ENCODE measurements around the gene SMG1.

The SMG1 gene

DNA sequence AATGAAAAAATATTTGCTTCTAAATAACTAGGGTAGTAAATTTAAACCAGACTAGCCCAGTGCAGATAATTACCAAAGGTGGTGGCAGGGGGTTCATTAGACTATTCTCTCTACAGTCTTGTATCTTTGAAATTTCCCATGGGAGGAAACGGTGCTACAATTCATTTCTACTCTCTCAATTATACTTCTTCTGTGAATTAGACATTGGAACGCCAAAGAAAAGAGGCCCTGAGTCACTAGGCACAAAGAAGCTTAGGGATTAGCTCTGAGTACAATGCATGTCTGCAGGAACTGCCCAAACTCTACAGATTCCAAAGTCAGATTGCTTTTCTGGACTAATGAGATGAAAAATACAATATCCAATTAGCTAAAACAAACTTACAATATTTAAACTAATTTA, 94.2 kb downstream of the SMG1 start:
- no peaks in the 10 kb centered on the region for H3K27me3 ChIP-seq (ENCODE audit: insufficient read depth, low read length, poor library complexity)

DNA sequence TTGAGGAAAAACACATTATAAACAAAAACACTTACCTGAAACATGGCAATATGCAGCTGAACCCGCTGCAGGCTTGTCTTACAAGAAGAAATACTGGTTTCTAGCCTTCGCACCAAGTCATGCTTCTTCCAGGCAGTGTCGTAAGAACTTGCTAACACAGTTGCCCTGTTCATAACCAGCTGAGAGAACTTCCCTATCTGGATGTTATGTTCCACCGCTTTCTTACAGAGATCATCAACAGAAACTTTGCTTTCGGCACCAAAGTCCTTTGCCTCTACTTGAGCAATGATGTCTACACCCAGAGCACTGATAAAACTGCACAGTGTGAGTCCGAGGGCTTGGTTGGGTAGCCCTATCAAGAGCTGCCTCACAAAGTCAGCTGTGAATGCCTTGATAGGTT, 97.0 kb downstream of the SMG1 start:
- Histone ChIP-seq H3K27me3 (ENCODE audit: insufficient read depth, low read length, poor library complexity) (no peaks in the 10 kb centered on the region), H3K36me3 (ENCODE audit: insufficient read depth, low read length) (peaks cover 65% of the 10 kb centered on the region), H4K20me1 (ENCODE audit: insufficient read depth, low read length) (no peaks in the 10 kb centered on the region), H3K4me2 (ENCODE audit: insufficient read depth, low read length) (no peak overlapping the region), H3K27ac (ENCODE audit: low read length) (no peak overlapping the region), H3K9me3 (ENCODE audit: insufficient read depth, low read length, severe bottlenecking) (no peaks in the 10 kb centered on the region), H3K79me2 (ENCODE audit: insufficient read depth, low read length) (no peaks in the 10 kb centered on the region), H2AFZ (ENCODE audit: low read depth, low read length) (no peak overlapping the region), H3K4me3 (ENCODE audit: low read depth in 1 of 2, low read length in 2 of 2) (no peak overlapping the region), H3K4me1 (ENCODE audit: insufficient read depth, low read length) (no peaks in the 10 kb centered on the region), H3K9ac (ENCODE audit: low read depth, low read length) (no peak overlapping the region)
- DNase-seq: no peak
- ATAC-seq (ENCODE audit: insufficient read depth, low read depth): no peak
- TF ChIP-seq EZH2 (IDR thresholded peaks at IDR 0.05; ENCODE audit: borderline replicate concordance, low read depth, low read length, severe bottlenecking): no peak

More for the DNA sequence above, 94.2 kb downstream of the SMG1 start:
- Histone ChIP-seq H3K79me2 (ENCODE audit: insufficient read depth, low read length) (no peaks in the 10 kb centered on the region), H4K20me1 (ENCODE audit: insufficient read depth, low read length) (no peaks in the 10 kb centered on the region), H3K4me2 (ENCODE audit: insufficient read depth, low read length) (no peak overlapping the region), H3K9me3 (ENCODE audit: insufficient read depth, low read length, severe bottlenecking) (no peaks in the 10 kb centered on the region), H3K27ac (ENCODE audit: low read length) (no peak overlapping the region), H2AFZ (ENCODE audit: low read depth, low read length) (no peak overlapping the region), H3K36me3 (ENCODE audit: insufficient read depth, low read length) (peaks cover 91% of the 10 kb centered on the region), H3K4me1 (ENCODE audit: insufficient read depth, low read length) (no peaks in the 10 kb centered on the region), H3K9ac (ENCODE audit: low read depth, low read length) (no peak overlapping the region), H3K4me3 (ENCODE audit: low read depth in 1 of 2, low read length in 2 of 2) (no peak overlapping the region)
- TF ChIP-seq, protein P1, sequence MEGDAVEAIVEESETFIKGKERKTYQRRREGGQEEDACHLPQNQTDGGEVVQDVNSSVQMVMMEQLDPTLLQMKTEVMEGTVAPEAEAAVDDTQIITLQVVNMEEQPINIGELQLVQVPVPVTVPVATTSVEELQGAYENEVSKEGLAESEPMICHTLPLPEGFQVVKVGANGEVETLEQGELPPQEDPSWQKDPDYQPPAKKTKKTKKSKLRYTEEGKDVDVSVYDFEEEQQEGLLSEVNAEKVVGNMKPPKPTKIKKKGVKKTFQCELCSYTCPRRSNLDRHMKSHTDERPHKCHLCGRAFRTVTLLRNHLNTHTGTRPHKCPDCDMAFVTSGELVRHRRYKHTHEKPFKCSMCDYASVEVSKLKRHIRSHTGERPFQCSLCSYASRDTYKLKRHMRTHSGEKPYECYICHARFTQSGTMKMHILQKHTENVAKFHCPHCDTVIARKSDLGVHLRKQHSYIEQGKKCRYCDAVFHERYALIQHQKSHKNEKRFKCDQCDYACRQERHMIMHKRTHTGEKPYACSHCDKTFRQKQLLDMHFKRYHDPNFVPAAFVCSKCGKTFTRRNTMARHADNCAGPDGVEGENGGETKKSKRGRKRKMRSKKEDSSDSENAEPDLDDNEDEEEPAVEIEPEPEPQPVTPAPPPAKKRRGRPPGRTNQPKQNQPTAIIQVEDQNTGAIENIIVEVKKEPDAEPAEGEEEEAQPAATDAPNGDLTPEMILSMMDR (IDR thresholded peaks at IDR 0.05; ENCODE audit: borderline replicate concordance, extremely low read depth, low read length, poor library complexity, severe bottlenecking): no peak
- no peak for TF ChIP-seq EZH2 (IDR thresholded peaks at IDR 0.05; ENCODE audit: borderline replicate concordance, low read depth, low read length, severe bottlenecking)
- ATAC-seq (ENCODE audit: insufficient read depth, low read depth) (no peak), DNase-seq (no peak)

DNA sequence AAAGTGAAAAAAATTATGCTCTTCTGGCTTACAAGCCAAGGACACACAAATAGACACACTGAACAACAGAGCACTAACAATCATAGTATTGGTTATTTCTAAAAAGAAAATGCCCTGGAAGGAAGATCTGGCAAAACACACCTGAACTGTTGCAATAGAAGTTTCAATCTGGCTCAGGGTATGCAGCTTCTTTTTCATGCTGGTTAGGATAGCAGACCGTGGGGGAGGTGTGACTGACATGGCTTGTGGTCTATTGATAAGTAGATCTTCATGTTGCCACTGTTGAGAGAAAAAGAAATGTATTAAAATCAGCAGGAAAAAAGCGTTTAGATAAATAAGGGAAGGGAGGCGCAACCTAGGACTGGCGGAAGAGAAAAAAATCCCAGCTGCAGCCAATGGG, 98.3 kb downstream of the SMG1 start:
- no peak overlapping the region for H3K4me3 ChIP-seq (ENCODE audit: low read depth in 1 of 2, low read length in 2 of 2)
- no peak for DNase-seq
- no peak overlapping the region for H3K9ac ChIP-seq (ENCODE audit: low read depth, low read length)
- no peaks in the 10 kb centered on the region for H3K9me3 ChIP-seq (ENCODE audit: insufficient read depth, low read length, severe bottlenecking)
- no peaks in the 10 kb centered on the region for H3K4me1 ChIP-seq (ENCODE audit: insufficient read depth, low read length)
- no peak for ATAC-seq (ENCODE audit: insufficient read depth, low read depth)
- H3K79me2 ChIP-seq (ENCODE audit: insufficient read depth, low read length): no peaks in the 10 kb centered on the region
- H4K20me1 ChIP-seq (ENCODE audit: insufficient read depth, low read length): no peaks in the 10 kb centered on the region
- H3K36me3 ChIP-seq (ENCODE audit: insufficient read depth, low read length): peaks cover 53% of the 10 kb centered on the region
- no peak overlapping the region for H3K27ac ChIP-seq (ENCODE audit: low read length)
- H3K27me3 ChIP-seq (ENCODE audit: insufficient read depth, low read length, poor library complexity): no peaks in the 10 kb centered on the region
- H3K4me2 ChIP-seq (ENCODE audit: insufficient read depth, low read length): no peak overlapping the region
- TF ChIP-seq, protein P1 (IDR thresholded peaks at IDR 0.05; ENCODE audit: borderline replicate concordance, extremely low read depth, low read length, poor library complexity, severe bottlenecking): no peak
- no peak for TF ChIP-seq EZH2 (IDR thresholded peaks at IDR 0.05; ENCODE audit: borderline replicate concordance, low read depth, low read length, severe bottlenecking)
- H2AFZ ChIP-seq (ENCODE audit: low read depth, low read length): no peak overlapping the region

DNA sequence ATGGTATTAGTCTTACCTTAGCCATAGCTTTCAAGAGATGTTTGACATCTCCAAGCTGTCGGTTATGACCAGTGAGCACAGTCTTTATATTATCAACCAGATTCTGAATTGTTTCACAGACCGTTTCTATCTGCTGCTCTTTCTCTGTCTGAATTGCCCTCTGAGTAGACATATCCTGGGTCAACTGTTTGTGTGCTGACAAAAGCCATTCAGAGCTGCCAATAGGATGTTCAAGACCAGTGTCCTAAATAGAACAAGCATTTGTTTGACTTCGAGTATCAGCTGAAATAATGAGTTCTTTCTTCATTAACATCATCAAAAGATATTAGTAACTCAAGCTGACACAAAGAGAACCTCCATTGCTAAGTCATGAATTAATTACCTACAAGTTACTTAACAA, 109.9 kb downstream of the SMG1 start:
- TF ChIP-seq EZH2 (IDR thresholded peaks at IDR 0.05; ENCODE audit: borderline replicate concordance, low read depth, low read length, severe bottlenecking): no peak
- TF ChIP-seq, protein P1 (IDR thresholded peaks at IDR 0.05; ENCODE audit: borderline replicate concordance, extremely low read depth, low read length, poor library complexity, severe bottlenecking): no peak
- ATAC-seq (ENCODE audit: insufficient read depth, low read depth): no peak

More for the DNA sequence above, 109.9 kb downstream of the SMG1 start:
- Histone ChIP-seq H2AFZ (ENCODE audit: low read depth, low read length) (no peak overlapping the region), H3K4me2 (ENCODE audit: insufficient read depth, low read length) (no peak overlapping the region), H3K27ac (ENCODE audit: low read length) (no peak overlapping the region), H3K4me3 (ENCODE audit: low read depth in 1 of 2, low read length in 2 of 2) (no peak overlapping the region), H3K9ac (ENCODE audit: low read depth, low read length) (no peak overlapping the region), H3K27me3 (ENCODE audit: insufficient read depth, low read length, poor library complexity) (no peaks in the 10 kb centered on the region), H3K9me3 (ENCODE audit: insufficient read depth, low read length, severe bottlenecking) (no peaks in the 10 kb centered on the region), H4K20me1 (ENCODE audit: insufficient read depth, low read length) (no peaks in the 10 kb centered on the region), H3K4me1 (ENCODE audit: insufficient read depth, low read length) (no peaks in the 10 kb centered on the region), H3K36me3 (ENCODE audit: insufficient read depth, low read length) (peaks cover 84% of the 10 kb centered on the region), H3K79me2 (ENCODE audit: insufficient read depth, low read length) (no peaks in the 10 kb centered on the region)
- DNase-seq: no peak

Measured in DND-41 (cell line).